ENCODE measurements around the gene MARCHF6.

The MARCHF6 gene

DNA sequence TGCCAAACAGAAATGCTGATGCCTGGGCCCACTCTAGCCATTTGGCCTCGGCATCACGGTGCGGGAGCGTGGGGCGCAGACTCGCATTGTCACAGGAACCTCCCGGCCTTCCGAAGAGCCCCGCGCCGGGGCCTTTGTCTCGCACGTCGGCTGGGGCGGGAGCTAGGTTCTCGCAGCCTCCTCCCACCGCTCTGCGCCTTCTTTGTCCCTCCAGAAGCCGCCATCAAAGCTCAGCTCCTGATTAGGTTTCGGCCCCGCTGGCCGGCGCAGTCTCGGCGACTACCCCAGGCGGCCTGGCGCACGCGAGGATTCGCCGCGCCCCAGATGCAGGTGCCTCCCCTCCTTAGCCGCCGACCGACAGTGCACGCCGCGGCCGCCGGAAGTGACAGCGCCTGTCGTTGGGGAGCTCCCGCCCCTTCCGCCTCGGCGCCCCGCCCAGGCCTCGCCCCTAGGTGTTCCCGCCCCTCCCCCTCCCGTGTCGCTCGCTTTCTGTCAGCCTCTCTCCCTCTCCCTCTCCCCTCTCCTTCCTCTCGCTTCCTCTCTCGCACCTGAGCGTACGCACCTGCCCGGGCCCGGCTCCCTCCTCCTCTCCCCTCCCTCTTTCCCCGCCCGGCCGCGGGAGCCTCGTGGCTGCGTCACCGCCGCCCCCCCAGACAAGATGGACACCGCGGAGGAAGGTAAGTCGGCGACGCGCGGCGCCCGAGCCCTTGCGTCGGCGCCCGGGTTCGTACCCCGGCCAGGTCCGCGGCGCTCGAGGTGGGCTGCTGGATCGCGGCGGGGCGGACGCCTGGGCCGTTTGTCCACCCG is at the start of gene MARCHF6:
Gene MARCHF6, plus strand, starts transcription at position 455 of the 807 bp plus-strand sequence. Its CDS starts 204 bp downstream, at position 659.
- TF ChIP-seq, protein P1, sequence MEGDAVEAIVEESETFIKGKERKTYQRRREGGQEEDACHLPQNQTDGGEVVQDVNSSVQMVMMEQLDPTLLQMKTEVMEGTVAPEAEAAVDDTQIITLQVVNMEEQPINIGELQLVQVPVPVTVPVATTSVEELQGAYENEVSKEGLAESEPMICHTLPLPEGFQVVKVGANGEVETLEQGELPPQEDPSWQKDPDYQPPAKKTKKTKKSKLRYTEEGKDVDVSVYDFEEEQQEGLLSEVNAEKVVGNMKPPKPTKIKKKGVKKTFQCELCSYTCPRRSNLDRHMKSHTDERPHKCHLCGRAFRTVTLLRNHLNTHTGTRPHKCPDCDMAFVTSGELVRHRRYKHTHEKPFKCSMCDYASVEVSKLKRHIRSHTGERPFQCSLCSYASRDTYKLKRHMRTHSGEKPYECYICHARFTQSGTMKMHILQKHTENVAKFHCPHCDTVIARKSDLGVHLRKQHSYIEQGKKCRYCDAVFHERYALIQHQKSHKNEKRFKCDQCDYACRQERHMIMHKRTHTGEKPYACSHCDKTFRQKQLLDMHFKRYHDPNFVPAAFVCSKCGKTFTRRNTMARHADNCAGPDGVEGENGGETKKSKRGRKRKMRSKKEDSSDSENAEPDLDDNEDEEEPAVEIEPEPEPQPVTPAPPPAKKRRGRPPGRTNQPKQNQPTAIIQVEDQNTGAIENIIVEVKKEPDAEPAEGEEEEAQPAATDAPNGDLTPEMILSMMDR (IDR thresholded peaks at IDR 0.05; ENCODE audit: low read depth, low read length) = no peak
- peak; percentile 74 for DNase-seq (ENCODE audit: extremely low read depth, low read depth)

DNA sequence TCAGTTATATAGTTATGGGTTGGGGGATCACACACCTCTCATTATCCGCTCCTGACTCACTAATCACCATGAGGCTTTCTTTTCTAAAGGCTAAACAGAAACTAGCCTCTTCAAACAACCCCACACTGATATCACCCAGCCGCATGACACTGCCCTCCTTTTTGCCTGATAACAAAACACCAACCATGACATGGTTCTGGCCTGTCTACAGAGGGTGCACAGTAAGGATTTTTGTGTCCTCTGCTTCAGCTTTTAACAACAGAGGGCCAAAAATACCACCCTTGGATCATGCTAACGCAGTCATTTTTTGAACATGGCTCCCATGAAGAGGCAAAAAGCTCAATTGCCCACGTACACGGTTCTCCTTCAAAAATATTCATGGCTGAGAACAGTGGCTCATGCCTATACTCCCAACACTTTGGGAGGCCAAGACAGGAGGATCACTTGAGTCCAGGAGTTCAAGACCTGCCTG is 49.8 kb upstream of the MARCHF6 start:
- DNase-seq (ENCODE audit: extremely low read depth, low read depth) = no peak
- TF ChIP-seq, protein P1 (IDR thresholded peaks at IDR 0.05; ENCODE audit: low read depth, low read length) = no peak

GRCh38 chr5:10304932-10305331 is 48.6 kb upstream of the MARCHF6 start:
- TF ChIP-seq, protein P1 (IDR thresholded peaks at IDR 0.05; ENCODE audit: low read depth, low read length) = no peak
- no peak for DNase-seq (ENCODE audit: extremely low read depth, low read depth)

GRCh38 chr5:10306114-10306513 is 47.4 kb upstream of the MARCHF6 start:
- TF ChIP-seq, protein P1 (IDR thresholded peaks at IDR 0.05; ENCODE audit: low read depth, low read length) = no peak
- no peak for DNase-seq (ENCODE audit: extremely low read depth, low read depth)

- TF ChIP-seq, protein P1 (IDR thresholded peaks at IDR 0.05; ENCODE audit: low read depth, low read length) = no peak
- DNase-seq (ENCODE audit: extremely low read depth, low read depth) = no peak
Measured at GRCh38 chr5:10306806-10307205, 46.7 kb upstream of the MARCHF6 start.

GRCh38 chr5:10307206-10308148 is 46.0 kb upstream of the MARCHF6 start, which contains the start of gene CMBL:
Gene CMBL, minus strand, starts transcription at chr5:10307902. Its CDS starts 17,140 bp downstream, at chr5:10290762.
- TF ChIP-seq, protein P1 (IDR thresholded peaks at IDR 0.05; ENCODE audit: low read depth, low read length) = no peak
- DNase-seq (ENCODE audit: extremely low read depth, low read depth) = no peak
